ENCODE results near the gene RAP1A.
"Not testable (repeated sequence)": the region's sequence is repeated elsewhere in the genome, so short reads cannot be mapped to it uniquely, and the experiment has no call there.

Gene RAP1A

DNA sequence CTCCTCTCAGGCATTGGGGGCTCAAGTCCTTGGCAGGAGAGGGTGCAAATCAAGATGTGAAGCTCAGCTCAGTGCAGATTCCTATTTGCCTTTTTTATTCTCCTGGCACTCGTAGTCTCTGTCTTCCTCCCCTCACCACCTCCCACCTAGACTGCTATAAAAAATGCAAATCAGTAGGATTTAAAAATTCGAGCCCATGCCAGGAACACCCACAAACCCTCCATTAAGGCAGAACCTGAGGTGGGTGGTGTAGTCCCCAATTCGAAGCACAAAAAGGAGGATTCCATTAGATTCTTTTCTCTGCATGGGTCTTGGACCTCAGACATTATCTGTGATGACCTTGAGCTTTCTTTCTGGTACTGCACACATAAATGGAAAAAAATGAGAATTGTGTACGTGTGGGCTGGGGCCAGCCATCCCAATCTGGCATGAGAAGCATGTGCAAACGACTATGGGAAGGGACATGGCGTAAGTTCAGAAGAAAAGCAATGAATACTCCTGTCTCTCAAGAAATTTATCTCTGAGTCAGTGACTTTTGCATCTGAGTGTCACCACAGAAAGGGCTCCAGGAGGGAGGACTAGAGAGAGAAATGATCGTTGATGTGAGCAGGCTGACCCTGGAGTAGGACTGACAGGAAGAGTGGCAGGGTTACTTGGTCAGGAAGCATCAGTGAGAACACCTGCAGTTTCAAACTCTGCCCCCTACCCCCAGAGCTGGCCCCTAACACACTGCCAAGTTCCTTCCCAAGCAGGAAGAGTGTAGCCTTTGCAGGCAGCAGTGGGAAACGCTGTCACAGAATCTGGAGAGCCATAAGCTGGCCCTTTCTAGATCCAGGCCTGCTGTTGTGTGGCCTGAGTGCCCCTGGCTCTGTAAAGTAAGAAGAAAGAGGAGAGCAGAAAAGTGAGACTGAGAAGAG, 117.9 kb downstream of the RAP1A start:
- DNase-seq (ENCODE audit: low spot score), result no peak

DNA sequence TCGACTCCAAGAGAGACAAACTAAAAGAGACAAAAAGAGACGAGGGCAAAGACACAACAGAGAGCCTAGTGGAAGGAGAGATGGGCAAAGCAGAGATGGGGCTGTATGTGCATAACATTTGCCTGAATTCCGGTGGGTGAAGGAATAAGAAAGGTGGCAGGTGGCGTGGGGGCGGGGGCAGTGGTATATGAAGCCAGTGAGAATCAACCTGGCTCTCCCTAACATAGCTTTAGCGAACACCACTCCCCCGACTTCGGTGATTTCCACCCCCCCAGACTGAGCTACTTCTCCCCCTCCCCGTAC, 118.5 kb downstream of the RAP1A start:
- no peak for DNase-seq (ENCODE audit: low spot score)

DNA sequence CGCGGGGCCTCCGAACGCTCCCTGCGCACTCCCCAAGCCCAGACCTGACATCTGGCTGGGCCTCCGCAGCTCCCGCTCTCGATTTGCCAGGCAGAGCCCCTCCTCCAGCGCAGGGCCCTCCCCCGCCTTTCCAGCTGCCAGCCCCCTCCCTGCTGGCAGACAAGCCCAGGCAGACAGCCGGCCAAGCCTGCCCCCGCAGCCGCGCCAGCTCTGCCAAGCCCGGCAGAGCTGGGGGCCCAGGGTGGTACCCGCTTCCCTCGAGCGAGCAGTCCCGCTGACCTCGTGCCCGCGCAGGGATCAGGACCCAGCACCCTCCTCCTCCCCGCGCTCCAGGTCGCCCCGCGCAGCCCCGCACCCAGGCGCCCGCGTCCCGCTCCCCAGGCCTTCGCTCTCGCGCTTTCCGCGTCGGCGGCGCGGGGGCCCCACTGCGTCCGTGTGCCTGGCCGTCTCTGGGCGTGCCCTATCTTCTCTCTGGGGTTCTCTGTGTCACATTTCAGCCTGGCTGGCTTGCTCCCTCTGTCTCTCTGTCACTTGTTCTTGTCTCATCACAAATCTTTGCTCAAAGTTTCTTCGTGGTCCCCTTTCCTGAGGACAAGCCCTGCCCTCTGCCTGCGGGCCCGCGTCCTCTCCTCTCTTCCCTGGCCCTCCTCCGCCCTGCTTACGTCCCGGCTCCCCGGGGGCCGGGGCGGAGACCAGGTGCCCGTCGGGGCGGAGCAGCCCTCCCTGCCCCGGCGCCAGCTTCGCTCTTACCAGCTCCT, 119.0 kb downstream of the RAP1A start:
- DNase-seq (ENCODE audit: low spot score), result peak; percentile 47

DNA sequence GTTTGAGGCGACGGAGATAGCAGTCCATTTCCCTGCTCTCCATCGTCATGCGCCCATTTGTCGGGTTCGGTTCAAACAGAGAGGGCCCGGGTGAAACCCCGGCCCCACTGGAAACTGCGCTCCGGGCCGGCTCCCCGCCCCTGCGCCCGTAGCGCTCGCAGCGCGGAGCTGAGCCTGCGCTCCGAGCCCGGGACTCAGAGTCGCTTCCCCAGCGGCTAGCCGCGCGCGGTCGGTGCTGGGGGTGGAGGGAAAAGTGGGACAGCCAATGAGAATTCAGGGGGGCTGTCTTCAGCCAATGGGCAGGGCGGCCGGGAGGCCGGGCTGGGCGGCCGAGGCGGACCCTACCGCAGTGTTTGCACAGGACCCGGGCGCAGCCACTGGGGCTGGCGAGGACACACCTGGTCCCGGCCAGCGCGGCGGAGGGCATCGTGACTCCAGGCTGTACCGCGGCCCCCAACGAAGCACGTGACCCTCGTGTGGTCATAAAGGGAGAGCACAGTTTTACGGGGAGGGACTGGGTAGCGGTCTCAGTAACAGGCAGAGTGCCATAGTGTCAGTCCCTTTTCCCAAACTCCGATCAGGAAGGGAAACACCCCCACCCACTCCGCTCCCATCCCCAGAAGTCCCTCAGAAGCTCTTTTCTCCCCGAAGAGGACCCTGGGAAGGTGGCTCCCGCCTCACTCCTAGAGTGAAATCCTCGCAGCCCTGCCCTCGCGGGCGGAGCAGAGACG, 119.8 kb downstream of the RAP1A start, which contains the start of gene INKA2:
TSS of gene INKA2 (minus strand) at position 202 of the 731 bp plus-strand sequence. CDS start at position 49, 153 bp downstream.
- peak; percentile 66 for DNase-seq (ENCODE audit: low spot score)

DNA sequence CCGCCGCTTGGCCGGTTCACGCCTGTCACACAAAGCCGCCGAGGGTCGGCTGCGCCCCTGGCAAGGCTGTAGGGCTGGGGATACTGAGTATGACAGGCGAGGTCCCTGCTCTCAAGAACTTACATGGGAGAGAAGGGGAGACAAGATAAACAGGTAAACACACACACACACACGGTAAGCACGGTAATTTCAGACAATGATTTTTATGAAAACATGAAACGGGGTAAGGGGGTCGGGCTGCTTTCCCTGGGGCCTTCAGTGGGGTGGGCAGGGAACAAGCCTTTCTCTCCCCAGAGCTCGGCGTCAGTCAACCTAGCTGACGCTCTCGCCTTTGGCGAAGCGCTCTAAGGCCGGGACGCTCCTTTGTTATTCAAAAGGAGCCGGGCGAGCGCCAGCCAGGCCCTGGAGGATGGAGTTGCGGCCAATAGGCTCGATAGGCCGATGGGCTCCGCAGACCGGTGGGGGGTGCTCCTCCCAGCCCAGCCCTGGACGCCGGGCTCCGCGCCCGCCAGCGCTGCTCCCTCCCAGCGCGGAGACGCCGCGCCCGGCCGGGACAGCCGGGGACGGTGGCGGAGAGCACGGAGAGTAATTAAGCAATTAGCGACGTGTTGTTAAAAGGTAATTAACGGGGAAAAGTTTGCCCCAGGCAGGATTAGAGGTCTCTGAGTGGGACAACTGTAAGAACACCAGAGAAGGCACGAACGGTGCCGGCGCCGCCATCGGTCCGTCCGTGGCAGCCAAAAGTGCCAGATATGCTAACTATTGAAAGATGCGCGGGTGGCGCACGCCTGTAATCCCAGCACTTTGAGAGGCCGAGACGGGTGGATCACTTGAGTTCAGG, 120.6 kb downstream of the RAP1A start:
- no peak for DNase-seq (ENCODE audit: low spot score)

DNA sequence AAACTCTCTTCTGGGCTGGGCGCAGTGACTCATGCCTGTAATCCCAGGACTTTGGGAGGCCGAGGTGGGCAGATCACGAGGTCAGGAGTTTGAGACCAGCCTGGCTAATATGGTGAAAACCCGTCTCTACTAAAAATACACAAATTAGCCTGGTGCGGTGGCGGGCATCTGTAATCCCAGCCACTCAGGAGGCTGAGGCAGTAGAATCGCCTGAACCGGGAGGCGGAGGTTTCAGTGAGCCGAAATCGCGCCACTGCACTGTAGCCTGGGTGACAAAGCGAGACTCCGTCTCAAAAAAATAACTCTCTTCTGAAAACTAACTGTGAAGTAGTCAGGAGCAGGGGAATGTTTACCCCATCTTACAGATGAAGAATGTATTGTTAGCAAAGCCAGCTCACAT, 122.7 kb downstream of the RAP1A start:
- not testable (repeated sequence) for DNase-seq (ENCODE audit: low spot score)

DNA sequence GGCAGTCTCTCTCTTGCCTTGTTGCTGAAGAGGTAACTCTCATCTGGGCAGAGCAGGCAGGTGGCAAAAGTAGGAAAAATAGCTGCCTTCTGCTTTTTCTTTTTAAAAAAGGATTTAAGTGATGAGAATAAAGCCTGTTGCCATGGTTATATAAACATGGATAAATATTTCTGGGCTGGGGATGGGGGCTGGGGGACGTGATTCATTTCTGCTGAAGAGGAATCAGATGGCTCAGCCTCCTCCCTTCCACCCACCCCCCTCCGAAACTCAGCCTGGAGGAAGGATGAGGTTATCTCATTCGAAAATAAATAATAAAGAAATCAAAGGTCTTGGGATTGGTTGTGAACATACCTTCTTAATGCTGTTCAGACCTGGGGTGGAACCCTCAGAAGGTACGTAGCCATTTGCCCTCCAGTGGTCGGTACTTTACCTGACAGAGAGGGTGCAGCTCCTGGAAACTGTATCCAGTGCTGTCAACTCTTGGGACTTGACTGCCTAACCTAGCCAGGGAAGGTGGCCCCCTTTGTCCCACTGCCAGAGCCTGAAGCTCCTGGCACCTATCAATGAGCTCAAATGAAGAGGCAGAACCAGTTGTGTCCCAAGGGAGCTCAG, 123.5 kb downstream of the RAP1A start:
- DNase-seq (ENCODE audit: low spot score), result no peak

DNA sequence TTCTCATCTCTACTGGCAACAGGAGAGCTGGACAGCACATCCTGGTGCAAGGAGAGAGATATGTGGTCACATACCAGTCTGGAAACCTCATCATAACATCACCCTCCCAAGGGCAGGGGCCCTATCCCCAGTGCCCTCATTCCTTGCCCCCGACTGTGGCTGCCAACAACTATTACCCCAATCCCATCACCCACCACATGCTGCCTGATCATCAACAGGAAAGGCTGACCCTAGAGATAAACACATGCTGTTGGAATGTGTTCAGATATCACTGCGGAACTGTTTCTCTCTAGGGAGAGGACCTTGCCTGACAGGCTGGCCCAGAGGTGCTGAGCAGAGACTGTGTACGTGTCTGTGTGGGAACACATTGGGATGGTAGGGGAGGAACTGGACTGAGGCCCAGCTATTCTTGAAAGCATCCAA, 124.1 kb downstream of the RAP1A start:
- DNase-seq (ENCODE audit: low spot score), result no peak

DNA sequence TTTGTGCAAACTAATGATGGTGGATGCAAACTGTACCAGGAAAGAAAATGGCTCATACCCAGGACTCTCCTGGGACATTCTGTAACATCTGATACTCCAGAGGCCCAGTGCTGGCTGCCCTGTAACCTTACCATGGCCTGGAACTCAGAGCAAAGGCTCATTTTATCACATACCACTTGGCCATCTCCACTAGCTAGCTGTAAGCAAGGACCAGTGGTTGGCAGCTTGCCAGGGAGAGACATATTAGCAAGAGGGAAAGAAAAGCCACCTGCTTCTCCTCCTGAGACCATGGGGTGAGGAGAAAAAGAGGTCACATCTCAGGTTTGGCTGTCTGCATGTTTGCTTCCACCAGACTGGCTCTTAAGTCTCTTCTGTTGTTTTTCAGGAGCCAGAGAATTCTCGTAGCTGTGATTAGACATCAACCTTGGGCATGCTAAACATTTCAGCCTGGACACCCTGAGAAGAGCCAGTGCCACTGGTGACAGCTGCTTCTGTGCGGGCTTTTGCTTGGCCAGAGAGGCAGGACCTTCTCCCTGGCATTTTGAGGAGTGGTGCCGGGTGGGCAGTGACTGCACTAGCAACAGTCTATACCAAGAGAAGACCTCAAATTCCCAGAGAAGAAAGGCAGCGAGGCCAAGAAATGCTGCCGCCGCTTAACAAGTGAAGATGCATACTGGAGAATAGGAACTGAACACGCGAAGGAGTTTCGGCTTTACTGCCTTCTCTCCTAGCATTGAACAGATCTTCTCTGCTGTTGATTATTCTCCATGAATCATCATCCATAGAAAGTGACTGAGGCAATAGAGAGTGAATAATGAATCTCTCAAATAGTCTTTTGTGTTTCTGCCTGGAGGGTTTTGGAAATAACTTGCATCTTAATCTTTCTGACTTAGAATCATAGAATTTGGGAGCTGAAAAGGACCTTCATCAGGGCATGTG, 126.4 kb downstream of the RAP1A start:
- DNase-seq (ENCODE audit: low spot score), result peak; percentile 30

DNA sequence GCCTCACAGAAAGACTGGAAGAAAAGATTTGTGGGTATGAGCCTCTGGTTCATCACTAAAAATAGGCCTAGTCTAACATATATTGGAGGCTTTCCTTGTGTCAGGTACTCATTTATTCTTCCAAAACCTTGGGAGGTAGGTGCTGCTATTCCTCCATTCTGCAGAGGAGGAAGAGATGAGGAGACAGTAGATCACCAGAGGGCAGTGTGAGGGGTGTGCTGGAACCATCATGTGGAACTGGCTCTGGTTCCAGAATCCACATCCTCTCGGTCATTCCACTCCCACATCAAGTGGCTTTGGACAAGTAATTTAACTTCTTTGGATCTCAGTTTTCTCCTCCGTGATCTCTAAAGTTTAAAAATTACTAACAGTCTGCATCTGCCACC, 127.0 kb downstream of the RAP1A start:
- no peak for DNase-seq (ENCODE audit: low spot score)

DNA sequence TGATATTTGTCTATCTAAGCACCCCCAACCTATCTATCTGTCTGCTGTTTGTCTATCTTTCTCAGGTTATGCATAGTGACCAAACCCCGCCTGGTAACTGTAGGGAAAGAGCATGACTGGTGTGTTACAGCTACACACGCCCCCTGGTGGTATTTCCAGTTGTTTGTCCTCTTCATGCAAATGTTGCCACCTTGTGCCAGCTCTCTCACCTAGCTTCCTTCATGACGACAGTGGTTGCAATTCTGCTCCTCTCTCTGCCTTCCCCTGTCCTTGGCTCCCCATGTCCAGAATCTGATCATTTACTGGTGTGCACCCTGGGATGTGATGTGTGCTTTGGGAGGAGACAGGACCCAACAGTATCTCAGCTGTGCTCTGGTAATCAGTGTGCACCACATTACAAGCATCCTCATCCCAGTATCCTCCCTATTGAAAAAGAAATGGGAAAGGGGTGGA, 127.7 kb downstream of the RAP1A start:
- peak; percentile 88 for DNase-seq (ENCODE audit: low spot score)

DNA sequence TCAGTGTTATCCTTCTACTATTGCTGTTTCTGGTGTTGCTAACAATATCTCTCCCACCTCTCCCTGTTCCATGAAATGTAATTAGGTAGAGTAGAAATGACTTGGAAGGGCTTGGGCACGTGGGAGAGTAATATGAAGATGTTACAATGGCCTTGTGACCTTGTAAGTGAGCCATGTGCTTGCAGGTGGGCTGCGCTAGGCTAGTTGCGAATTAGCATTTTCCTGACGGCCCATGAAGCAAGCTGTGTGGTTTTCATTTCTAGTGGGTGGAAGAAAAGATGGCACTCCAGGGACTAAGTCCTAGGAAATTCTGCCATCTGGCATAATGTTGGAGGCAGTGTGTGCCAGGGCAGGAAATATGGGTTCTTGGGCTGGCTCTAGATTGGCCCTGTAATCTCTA, 128.4 kb downstream of the RAP1A start:
- DNase-seq (ENCODE audit: low spot score), result no peak

DNA sequence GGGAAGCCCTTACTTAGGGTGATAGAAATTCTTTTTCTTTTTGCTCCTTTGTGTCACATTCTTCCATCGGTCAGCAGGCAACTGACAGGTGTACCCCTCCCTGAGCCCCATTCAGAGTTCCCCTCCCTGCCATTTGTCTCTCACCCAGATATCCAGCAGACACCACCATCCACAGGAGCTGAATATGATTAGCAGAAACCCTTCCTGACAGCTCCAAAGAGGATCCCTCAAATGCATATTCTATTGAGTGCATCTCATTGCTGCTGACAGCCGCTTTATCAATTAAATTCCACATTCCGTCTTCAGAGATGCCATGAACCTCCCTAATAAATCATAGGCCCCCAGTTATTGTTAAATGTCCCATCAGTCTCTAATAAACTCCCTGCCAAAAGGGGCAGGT, 130.0 kb downstream of the RAP1A start:
- no peak for DNase-seq (ENCODE audit: low spot score)

DNA sequence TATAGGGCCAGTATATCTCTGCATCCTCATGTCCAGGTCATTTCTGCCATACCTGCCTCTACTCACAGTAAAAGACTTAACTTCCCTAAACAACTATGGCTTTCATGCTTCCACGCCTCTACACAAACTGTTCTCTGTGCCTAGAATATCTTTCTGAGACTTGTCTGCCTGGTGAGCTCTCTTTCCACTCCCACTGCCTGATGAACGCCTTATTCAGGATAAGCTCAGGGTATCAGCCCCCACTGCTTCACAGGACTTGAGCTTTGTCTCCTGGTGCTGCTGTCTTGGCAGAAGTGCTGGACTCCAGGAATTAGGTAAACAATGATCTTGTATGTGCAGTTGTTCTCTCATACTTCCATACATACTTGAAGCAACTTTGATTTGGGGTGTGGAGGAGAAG, 131.3 kb downstream of the RAP1A start:
- DNase-seq (ENCODE audit: low spot score), result no peak

DNA sequence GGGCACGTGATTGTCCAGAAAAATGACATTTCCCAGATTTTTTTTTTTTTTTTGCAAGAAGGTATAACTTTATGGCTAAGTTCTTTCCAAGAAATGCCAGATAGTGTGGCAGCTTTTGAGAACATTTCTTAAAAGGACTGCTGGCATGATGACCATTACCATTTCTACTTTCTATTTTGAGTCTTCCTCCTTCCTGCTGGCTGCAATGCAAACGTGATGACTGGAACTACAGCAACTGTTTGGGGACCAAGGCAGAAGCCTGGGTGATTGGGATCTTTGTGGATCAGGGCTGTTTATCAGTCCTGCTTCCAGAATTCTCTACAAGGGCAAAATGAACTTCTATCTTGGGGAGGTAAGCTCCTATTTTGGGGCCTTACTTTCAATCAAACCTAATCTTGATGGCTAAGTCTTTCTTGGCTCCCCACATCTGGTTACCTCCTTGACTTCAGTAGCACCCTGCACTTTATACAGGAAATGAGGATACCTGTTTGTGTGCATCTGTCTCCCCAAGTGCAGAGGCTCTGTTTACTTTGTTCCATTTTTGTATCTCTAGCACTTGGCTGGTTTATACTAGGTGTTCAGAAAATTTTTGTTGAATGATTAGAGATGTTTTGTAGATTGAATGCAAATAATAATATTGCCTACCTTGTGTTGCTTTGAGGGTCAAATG, 132.5 kb downstream of the RAP1A start:
- DNase-seq (ENCODE audit: low spot score), result no peak

DNA sequence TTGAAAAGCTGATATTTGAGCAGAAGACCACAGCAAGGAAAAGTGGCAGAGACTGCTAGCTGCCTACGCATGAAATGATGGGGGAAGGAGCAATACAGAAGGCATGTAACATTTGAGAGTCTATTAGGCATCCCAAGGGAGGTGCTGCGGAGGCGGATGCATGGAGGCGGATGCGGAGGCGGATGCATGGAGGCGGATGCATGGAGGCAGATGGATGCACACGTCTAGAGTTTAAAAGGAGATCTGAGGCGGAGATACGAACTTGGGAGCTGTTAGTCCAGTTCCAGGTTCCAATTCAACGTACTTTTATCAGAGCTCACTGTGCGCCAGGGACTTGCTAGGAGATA, 135.4 kb downstream of the RAP1A start:
- no peak for DNase-seq (ENCODE audit: low spot score)

DNA sequence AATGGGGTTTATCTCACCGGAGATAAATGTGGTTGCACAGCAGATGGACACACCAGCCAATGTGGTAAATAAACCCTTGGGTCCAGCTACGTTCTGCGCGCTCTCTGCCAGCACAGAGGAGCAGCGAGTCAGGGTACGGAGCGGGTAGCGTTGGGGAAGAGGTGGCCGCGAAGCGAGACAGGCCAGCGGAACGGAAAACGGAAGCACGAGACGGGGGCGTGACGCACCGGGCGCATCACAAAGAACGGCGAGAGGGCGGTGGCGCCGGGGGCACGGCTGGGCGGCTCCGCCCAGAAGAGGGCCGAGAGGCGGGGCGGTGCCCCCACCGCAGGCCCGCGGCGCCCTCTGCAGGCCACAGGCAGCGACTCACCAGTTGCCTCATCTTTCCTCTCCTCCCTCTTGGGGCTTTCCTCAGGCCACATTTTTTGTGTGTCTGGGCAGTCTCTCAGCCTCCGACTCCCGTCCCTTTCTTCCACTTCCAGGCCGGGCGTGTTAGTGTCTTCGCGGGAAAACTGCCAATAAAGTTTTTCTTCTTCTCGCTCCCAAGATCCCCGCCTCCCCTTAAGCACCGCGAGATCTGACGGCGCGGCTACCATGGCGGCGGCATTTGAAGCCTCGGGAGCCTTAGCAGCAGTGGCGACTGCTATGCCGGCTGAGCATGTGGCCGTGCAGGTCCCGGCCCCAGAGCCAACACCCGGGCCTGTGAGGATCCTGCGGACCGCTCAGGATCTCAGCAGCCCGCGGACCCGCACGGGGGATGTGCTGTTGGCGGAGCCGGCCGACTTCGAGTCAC, 135.9 kb downstream of the RAP1A start, which contains the start of gene DDX20:
TSS of gene DDX20 (plus strand) at position 571 of the 793 bp plus-strand sequence. CDS start at position 595, 24 bp downstream.
- DNase-seq (ENCODE audit: low spot score), result peak; percentile 94

DNA sequence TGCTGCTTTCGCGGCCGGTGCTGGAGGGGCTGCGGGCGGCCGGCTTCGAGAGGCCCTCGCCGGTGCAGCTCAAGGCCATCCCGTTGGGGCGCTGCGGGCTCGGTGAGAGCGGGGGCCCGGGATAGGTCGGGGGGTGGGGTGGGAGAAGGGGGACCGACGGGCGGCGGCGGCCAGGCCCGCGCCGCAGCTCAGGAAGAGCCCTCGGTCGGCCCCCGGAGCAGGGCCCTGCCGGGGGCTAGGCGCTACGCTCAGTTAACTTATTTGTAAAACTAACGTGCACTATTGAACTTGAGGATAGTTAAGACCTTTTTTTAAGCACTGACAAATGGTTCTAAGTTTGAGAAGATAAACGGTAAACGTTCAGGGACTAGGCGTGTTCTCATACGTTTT, 136.5 kb downstream of the RAP1A start:
- peak; percentile 23 for DNase-seq (ENCODE audit: low spot score)

DNA sequence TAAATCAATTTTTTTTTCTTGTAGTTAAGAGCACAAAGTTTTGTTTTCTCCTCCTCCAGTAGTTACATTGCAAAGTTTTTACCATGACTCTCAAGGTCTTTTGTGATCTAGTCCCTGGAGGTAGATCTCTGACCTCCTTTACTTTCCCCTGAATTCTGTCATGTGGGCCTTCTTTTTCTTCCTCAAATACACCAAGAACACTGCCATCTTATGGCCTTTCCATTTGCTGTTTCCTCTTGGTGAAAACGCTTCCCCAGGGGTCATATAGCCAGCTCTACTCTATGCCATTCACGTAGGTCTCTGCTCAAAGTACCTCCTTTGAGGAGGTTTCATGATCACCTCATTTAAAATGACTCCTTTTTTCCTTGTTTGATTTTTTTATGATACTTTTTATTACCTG, 138.8 kb downstream of the RAP1A start:
- DNase-seq (ENCODE audit: low spot score), result no peak

All from hematopoietic multipotent progenitor cell treated with erythropoietin and hydrocortisone succinate and interleukin-3 and kit ligand, for 17 days (in vitro differentiated cells).